Stimulated activated CD4-positive, alpha-beta T cell treated with anti-CD3 and anti-CD28 coated beads, Interleukin-2, amount 100 ng/mL, for 24 hours (primary cell): ENCODE results near the gene TEX19.

Experiments
- DNase-seq, 2 donors: peaks; one replicate each; pipeline ENCODE4 v3.0.0-alpha.2; 2020

The TEX19 gene

GRCh38 chr17:82391496-82392066 is 32.5 kb downstream of the TEX19 start:
- no peak for DNase-seq

DNA sequence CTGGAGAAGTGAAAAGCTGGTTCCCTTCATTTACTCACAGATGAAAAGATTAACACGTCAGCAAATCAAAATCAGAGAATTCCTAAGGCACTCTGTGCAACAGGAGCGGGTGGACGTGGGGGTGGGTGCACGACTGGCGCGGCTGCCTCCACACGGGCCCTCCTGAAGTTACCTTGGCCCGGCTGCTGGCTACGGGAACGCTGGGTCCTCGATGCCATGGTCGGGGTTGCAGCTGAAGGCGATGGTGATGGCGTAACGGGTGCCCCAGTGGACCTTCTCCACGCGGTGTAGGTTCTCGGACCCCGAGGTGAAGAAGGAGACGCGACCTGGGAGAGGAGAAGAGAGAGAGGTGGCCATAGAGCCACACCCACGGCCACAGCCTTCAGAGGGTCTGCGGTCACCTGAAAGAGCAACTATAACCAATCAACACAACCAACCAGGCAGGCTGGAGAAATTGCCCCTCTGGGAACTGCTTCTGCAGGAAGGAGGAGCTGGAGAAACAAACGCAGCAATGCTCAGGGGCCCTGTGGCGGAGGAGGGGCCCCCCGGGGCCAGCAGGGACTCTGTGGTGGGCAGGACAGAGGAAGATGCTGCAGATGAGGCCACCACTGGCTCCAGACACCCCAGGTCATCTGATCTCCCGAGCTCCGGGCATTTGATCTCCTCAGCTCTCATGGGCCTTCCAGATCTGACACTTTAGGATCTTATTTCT is 33.3 kb downstream of the TEX19 start:
- DNase-seq: no peak

- no peak for DNase-seq
These were observed 33.9 kb downstream of the TEX19 start for GRCh38 chr17:82392941-82393340.

DNA sequence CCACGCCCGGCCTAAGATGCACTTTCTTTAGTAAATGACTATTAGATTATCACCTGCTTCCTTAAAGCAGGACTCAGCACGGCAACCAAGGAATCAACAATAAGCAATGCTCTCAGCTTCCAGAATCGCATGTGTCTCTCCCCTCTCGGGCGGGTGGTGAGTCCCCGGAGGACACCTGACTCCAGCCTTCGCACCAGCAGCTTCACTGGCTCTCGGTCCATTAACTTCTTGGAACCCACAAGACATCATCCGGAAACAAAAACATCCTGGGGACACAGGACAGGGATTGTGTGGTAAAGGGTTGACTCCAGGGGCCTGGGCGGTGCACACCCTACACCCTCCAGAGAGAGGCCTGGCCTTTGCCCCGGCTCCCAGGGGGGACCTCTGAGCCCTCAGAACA is 35.2 kb downstream of the TEX19 start:
- DNase-seq: no peak

- no peak for DNase-seq
These were observed 37.8 kb downstream of the TEX19 start for GRCh38 chr17:82396601-82397435.

DNA sequence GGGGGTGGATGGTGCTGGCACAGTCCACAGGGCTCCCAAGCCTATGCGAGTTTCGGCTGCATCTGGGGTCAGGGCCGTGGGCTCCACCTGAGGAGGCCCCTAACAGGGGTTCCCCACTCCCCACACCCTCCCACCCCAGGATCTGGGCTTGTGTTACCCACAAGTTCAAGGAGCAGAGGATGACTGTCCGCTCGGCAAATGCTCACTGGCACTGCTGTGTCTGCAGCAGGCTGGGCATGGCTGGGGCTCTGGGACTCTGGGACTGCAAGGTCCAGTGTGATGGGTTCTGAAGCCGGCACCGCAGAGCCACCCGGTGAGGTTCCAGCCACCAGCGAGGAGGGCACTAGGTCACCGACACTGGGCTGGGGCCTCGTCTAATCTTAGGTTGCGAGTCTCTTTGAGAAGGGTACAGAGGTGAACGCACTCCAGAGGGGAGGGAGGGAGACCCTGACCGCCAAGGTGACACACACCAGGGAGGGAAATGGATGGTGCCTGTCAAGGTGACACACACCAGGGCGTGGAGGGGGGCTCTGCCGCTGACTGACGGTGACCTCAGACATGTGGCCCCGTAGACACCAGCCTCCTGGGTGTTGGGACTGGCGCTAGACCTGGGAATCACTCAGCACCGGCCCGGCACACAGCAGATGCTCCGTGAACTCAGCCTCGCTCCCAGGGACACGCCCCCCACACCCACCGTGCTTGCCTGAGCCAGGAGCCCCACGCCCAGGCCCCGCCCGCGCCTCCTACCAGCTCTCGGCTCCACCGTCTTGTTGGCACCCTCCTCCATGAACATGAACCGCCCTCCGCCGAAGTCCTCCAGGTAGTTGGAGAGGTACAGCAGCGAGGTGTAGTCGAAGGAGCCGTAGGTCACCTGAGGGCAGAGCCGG is 38.6 kb downstream of the TEX19 start:
- DNase-seq: no peak

DNA sequence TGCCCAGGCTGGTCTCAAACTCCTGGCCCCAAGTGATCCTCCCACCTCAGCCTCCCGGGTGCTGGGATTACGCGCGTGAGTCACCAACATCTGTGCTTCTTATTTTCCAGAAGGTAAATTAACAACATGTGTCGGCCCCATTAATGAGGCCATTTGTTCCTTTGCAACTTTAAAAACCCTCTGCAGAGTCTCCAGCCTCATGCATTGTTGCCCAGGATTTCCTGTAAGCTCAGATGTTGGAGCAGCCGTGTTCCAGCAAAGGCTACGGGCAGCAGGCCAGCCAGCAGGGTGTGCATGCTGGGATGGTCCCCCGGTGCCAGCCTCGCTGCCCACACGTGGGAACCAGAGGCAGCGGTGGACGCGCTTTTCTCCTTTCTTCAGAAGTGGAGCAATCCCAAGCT is 40.0 kb downstream of the TEX19 start:
- no peak for DNase-seq

GRCh38 chr17:82399601-82400101 is 40.6 kb downstream of the TEX19 start:
- no peak for DNase-seq

DNA sequence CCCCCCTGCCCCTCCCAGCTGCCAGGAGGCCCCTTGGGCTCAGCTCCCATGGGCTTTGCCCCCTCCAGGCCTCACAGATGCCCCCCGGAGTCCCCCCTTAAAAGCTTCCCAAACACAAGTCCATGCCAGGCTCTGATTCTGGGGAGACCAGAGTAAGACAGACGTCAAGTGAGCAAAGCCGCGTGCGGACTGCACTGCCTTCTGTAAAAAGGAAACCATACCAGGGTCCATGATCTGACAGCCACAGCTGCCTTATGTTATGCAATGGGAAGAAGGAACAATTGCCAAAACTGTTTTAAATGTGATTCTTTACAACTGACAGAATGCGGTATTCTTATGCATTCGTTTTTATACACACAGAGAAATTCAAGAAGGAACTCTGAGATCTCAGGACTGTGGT is 41.2 kb downstream of the TEX19 start:
- DNase-seq: no peak

- peak; percentile 49 to 67 for DNase-seq
These were observed 41.8 kb downstream of the TEX19 start for GRCh38 chr17:82400830-82401229.

DNA sequence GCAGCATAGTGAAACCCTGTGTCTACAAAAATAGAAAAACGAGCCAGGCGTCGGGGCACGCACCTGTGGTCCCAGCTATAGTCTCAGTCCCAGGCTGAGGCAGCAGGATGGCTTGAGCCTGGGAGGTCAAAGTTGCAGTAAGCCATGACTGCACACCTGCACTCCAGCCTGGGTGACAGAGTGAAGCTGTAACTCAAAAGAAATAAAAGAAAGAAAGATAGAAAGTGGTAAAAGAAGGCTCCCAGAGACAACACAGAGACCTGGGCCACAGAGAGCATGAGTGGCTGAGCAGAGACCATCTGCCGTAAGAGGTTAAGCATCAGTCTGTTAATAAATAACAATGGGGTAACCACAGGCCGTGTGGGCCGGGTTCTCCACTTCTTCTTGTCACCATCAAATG is 43.8 kb downstream of the TEX19 start:
- DNase-seq: no peak

GRCh38 chr17:82403662-82404660 is 44.9 kb downstream of the TEX19 start:
- DNase-seq: no peak

DNA sequence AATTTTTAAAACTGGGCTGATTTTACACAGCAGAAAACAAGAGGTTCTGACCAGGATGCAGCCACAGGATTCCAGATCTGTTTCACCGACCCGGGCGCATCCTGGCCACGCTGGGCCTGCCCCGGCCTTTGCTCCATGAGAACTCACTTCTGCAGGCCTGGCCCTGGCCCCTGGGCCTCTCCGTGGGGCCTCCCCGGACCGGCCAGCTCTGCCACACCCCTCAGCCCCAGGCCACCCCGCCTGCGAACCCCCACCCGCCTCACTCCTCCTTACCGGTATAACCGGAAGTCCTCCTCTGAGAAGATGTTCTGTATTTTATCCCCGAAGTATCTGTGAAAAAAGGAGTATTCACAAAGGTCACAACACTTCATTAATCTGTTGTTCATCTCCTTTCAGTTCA is 46.0 kb downstream of the TEX19 start:
- DNase-seq: no peak

DNA sequence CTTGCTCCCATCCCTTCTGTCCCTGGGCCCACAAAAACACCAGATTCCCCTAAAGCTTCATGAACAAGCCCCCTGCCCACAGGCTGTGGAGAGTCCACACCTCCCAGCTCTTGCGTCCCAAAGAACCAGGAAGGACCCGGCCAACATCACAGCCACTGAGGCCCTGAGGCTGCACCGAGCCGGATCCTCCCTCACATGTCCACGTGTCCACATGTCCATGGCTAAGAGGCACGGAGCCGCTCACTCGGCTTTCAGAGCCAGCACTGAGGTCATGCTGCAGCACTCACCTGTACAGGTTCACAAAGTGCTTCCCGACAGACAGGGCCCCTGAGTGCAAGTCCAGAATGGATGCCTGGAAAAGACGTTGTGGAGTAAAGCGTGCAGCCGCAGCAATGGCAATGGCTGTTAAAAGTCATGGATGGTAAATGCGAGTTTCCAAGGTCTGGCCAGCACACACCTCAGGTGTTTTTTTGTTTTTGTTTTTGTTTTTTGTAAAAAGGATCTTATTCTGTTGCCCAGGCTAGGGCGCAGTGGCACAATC is 47.2 kb downstream of the TEX19 start:
- DNase-seq: no peak

DNA sequence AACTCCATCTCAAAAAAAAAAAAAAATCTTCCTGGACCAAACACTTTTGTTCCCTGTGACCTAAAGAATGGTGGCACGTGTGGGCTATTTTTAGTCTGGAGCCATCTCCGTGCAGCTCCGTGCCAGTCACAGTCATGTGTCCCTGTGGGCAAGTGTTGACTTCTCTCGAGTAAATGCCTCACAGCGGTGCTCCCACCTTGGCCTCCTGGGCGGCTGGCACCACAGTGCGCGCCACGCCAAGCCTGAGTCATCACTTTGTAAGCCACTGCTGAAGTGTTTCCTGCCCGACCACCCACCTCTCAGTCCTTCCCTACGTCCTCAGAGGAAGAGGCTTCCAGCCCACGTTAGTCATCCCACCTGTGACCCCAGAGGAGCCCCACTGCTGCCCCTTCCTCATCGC is 48.2 kb downstream of the TEX19 start:
- no peak for DNase-seq

- no peak for DNase-seq
These were observed 49.4 kb downstream of the TEX19 start for GRCh38 chr17:82408288-82408937.

- DNase-seq: no peak
These were observed 49.9 kb downstream of the TEX19 start for GRCh38 chr17:82408938-82409318.

- DNase-seq: no peak
These were observed 51.1 kb downstream of the TEX19 start for GRCh38 chr17:82410014-82410716.

GRCh38 chr17:82411396-82412053 is 52.5 kb downstream of the TEX19 start:
- no peak for DNase-seq
